ENCODE results near the gene NFXL1.

The NFXL1 gene

DNA sequence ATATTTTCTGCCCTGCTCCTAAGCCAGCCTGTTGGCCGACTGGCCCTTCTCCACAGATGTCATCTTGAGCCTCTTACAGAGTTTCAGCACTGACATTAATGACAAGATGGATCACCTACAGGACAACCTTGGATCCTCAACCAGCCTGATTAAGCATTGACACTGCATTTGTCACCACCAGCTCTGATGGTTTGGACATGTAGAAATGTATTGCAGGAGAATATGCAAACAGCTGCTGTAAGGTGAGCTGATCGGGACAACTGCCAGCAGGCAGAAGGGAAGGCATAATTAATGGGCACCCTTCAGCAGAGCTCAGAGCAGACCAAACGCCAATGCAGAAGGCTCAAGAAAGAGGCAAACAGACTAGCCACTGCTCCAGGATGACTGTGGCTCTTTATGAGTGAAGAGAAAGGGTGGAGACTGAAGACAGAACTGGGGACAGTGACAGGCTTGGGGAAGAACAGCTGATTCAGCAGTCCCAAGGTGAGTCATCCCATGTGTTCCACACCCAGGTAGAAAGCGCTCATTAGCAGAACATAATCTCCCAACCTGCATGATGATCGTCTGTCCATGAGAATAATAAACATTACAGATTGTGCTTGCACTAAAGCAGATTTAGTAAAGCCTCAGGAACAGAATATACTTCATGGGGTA is 83.2 kb downstream of the NFXL1 start:
- H3K27ac Mint-ChIP-seq: no peak overlapping the region
- peaks cover 9% of the 10 kb centered on the region for H3K27me3 Mint-ChIP-seq
- H3K9me3 Mint-ChIP-seq: no peaks in the 10 kb centered on the region
- H3K4me1 Mint-ChIP-seq (ENCODE audit: low read depth): peaks cover 26% of the 10 kb centered on the region
- no peaks in the 10 kb centered on the region for H3K36me3 Mint-ChIP-seq (ENCODE audit: low read depth)
- no peak overlapping the region for H3K4me3 Mint-ChIP-seq
- no peak for DNase-seq

DNA sequence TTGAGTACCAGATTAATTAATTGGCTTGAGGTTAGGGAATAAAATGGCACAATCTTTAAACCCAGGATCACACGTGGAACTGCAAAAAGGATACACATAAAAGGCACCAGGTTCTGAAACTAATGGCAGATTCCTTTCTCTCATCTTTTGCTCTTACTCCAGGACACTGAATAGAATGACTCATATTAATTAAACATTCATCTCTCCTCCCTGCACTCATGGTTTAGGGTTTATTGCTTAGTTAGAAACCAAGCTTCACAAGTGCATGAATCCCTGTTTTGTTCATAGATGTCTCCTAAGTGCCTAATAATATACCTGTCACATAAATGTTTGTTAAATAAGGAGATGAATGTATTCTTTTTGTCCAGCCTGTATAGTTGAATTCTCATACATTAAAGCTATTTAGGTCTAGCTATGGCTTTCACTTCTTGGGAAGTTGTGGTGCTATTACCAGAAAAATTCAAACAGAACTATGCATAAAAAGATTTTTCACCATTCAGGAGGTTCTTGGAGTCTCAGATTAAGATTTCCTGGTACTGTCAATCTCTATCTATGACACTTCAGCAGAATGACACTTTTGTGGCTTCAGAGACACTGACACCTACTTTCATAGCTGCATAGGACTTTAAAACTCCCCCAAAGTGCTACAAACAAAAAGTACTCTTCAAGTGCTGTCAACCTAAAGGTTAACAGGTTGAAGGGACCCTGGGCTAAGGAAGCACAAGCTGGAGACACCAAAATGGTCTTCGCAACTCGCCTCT is 83.9 kb downstream of the NFXL1 start:
- Mint-ChIP-seq H3K9me3 (no peaks in the 10 kb centered on the region), H3K4me3 (no peak overlapping the region), H3K36me3 (ENCODE audit: low read depth) (no peaks in the 10 kb centered on the region), H3K4me1 (ENCODE audit: low read depth) (peaks cover 20% of the 10 kb centered on the region), H3K27me3 (peaks cover 4% of the 10 kb centered on the region), H3K27ac (no peak overlapping the region)
- no peak for DNase-seq

DNA sequence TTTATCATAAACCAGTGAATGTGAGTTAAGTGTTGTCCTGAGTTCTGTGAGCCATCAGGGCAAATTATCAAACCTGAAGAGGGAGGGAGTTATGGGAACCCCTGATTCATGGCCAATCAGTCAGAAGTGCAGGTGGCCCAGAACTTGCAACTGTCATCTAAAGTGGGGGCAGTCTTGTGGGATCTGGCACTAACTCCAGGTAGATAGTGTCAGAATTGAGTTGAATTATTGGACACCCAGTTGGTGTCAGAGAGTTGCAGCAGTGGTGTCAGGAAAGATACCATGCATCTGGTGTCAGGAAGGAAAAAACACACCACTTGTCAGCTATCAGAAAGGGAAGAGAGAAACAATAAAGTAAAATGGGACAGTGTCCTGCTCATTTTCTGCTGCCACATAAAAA is 84.9 kb downstream of the NFXL1 start:
- Mint-ChIP-seq H3K36me3 (ENCODE audit: low read depth) (no peaks in the 10 kb centered on the region), H3K27me3 (peaks cover 4% of the 10 kb centered on the region)

DNA sequence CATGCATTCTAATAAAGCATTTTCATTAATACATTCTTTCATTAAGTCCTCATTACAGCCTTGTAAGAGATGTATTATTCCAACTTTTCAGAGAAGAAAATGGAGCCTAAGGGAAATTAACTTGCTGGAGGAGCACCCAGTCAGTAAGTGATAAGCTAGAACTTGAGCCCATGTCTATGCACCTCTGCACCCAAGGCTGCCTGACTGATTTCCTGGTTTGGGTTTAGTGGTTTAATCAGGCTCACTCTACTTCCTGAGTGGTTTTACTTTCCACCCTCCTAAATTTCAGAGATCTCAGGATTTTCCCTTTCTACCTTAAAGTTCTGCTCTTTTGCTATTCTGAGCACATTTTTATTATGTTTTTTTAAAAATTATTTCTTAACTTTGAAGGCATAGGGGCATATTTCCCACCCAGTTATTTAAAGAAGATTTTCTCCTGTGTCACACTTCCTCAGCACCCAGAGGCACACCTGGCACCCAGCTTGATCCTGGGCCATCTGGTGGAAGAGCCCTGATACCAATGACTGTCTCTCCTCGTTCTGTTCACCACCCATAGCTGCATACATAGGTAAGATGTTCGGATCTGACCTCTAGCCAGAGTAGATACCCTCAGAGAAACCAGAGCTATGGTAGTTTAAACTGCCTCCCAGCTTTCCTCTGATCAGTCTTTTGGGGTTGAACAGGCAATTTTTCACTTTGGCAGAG is 86.9 kb downstream of the NFXL1 start:
- no peak overlapping the region for H3K27ac Mint-ChIP-seq
- peaks cover 4% of the 10 kb centered on the region for H3K27me3 Mint-ChIP-seq
- no peaks in the 10 kb centered on the region for H3K36me3 Mint-ChIP-seq (ENCODE audit: low read depth)
- no peak overlapping the region for H3K4me3 Mint-ChIP-seq
- no peaks in the 10 kb centered on the region for H3K9me3 Mint-ChIP-seq
- no peak for DNase-seq
- H3K4me1 Mint-ChIP-seq (ENCODE audit: low read depth): peaks cover 20% of the 10 kb centered on the region

More for the DNA sequence above, 84.9 kb downstream of the NFXL1 start:
- Mint-ChIP-seq H3K27ac (no peak overlapping the region), H3K4me3 (no peak overlapping the region), H3K9me3 (no peaks in the 10 kb centered on the region), H3K4me1 (ENCODE audit: low read depth) (peaks cover 20% of the 10 kb centered on the region)
- DNase-seq: no peak

DNA sequence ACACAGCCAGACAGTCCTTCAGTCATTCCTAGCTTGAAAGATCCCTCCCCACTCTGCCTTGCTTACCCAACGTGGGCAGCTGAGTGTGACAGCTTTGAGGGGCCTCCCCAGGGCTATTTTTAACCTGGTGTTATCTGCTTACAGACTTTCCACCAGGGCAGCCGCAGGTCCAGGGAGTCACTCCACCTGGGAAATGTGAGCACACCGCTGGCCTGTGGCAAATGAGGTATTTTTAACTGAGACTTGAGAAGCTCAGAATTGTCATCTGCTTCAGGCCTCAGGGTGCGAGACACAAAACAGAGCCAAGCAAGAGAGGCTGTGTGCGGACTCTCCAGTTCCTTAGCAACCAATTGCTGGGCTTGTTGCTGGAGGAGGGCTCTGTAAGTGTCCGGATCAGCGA is 89.5 kb downstream of the NFXL1 start:
- no peak overlapping the region for H3K4me3 Mint-ChIP-seq
- H3K27ac Mint-ChIP-seq: no peak overlapping the region
- no peaks in the 10 kb centered on the region for H3K9me3 Mint-ChIP-seq
- H3K4me1 Mint-ChIP-seq (ENCODE audit: low read depth): peaks cover 9% of the 10 kb centered on the region
- no peaks in the 10 kb centered on the region for H3K27me3 Mint-ChIP-seq
- DNase-seq: no peak
- H3K36me3 Mint-ChIP-seq (ENCODE audit: low read depth): no peaks in the 10 kb centered on the region

DNA sequence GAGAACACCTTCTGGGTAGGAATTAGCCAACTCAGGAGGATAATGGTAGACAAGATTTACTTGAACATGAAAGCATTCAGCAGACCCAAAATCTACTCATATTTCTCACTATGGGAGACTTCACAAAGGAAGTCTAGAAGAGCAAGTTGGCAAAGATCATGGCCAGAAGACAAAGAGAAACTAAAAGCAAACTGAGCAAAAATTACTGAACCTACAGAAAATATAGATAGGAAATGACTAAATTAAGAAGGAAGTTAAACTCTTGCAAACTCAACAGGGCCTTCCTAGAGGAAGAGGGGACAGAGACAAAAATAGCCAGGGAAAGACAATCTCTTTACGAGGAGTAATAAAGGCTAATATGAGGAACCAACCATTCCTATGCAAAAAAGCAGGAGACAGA is 95.2 kb downstream of the NFXL1 start:
- peaks cover 2% of the 10 kb centered on the region for H3K4me1 Mint-ChIP-seq (ENCODE audit: low read depth)
- H3K27me3 Mint-ChIP-seq: peaks cover 17% of the 10 kb centered on the region
- H3K27ac Mint-ChIP-seq: no peak overlapping the region
- DNase-seq: no peak
- H3K4me3 Mint-ChIP-seq: no peak overlapping the region
- no peaks in the 10 kb centered on the region for H3K9me3 Mint-ChIP-seq
- no peaks in the 10 kb centered on the region for H3K36me3 Mint-ChIP-seq (ENCODE audit: low read depth)

DNA sequence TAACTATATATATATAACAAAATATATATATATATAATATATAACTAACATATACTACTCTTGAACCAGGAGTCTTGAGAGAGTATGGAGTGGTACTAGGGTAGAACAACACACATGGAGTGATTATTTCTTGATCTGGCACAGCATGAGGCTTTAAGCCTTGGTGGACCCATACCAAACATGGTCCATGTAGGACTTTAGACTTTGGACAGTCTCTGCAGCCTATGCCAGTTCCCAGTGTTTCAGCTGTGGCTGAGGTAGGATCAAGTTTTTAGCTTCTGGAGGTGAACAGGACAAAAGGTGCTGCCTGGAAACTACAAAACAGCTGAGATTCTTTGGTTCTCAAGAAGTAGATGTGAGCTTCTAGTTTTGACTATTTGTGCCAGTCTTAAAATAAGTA is 97.1 kb downstream of the NFXL1 start:
- DNase-seq: no peak
- Mint-ChIP-seq H3K4me1 (ENCODE audit: low read depth) (peaks cover 2% of the 10 kb centered on the region), H3K27me3 (peaks cover 27% of the 10 kb centered on the region), H3K36me3 (ENCODE audit: low read depth) (no peaks in the 10 kb centered on the region), H3K27ac (no peak overlapping the region), H3K9me3 (no peaks in the 10 kb centered on the region), H3K4me3 (no peak overlapping the region)

DNA sequence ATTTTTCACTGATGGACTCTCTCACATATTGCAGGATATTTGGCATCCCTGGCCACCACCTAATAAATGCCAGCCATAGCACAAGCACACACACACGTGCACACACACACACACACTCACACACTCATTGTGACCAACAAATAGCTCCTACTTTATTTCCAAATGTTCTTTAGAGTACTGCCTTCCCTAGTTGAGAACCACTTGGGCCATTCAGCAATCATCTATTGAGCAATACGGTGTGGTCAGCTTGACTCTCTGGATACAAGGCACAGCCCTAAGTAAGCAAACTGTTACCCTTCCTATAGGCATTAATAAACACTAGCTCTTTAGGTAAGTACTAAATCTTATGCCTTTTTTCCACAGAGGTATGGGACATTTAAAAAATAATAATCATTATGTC is 97.6 kb downstream of the NFXL1 start:
- no peak overlapping the region for H3K4me3 Mint-ChIP-seq
- H3K4me1 Mint-ChIP-seq (ENCODE audit: low read depth): peaks cover 2% of the 10 kb centered on the region
- H3K27ac Mint-ChIP-seq: no peak overlapping the region
- no peaks in the 10 kb centered on the region for H3K36me3 Mint-ChIP-seq (ENCODE audit: low read depth)
- no peaks in the 10 kb centered on the region for H3K9me3 Mint-ChIP-seq
- DNase-seq: no peak
- H3K27me3 Mint-ChIP-seq: peaks cover 27% of the 10 kb centered on the region

DNA sequence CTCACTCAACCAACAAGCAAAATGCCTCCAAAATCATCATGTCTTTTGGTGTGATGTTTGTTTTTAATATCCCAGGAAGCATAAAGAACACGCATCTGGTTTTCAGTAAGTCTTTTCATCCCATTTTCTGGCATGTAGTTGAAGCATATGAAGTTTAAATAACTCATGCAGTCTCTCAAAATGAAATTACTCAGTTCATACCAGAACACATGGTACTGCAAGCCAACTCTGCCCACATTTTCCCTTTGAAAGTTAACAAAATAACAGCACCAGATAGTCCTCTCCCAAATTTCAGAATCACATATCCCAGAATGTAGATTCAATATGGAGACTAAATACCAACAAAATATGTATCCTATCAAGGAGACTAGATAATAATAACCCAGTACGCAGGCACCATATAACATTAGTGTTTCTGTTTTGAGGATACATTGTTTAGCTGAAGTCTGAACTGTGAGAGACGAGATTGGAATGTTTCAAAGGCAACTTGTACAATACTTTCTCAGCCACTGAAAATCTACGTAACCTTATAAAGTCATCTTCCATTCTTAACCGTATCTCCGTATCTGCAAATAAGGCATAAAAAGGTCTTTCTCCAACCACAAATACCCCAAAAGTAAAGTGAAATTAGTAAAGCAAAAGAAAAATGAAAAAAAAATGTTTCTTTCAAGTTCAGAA is 99.6 kb downstream of the NFXL1 start:
- Mint-ChIP-seq H3K36me3 (ENCODE audit: low read depth) (no peaks in the 10 kb centered on the region), H3K4me1 (ENCODE audit: low read depth) (peaks cover 2% of the 10 kb centered on the region), H3K27ac (no peak overlapping the region), H3K27me3 (peaks cover 37% of the 10 kb centered on the region), H3K9me3 (no peaks in the 10 kb centered on the region), H3K4me3 (no peak overlapping the region)
- no peak for DNase-seq

DNA sequence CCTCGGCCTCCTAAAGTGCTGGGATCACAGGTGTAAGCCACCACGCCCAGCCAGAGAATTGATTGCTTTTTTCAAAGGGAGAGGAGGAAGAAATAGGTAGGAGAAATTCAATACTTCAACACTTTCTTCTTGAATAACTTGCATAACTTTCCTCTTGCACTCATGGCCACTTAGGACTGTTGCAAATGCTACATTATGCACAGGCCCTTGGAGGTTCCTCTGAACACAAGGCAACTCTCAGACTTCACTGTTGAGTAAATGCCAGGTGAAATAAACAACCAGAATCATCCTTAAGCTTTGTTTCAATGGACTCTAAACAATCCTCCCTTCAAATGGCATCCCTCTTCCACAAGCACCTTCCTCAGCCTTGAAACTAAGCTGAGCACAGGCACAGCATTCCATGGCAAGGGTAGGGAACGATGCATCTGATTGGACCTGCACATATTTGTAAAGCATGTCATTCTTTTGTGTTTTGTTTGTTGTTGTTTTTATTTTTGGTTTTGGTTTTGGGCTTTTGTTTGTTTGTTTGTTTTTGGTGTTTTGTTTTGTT is 104.7 kb downstream of the NFXL1 start:
- H3K27ac Mint-ChIP-seq: no peak overlapping the region
- DNase-seq: no peak
- H3K9me3 Mint-ChIP-seq: no peaks in the 10 kb centered on the region
- H3K4me3 Mint-ChIP-seq: no peak overlapping the region
- H3K36me3 Mint-ChIP-seq (ENCODE audit: low read depth): no peaks in the 10 kb centered on the region
- H3K27me3 Mint-ChIP-seq: peaks cover 26% of the 10 kb centered on the region
- no peaks in the 10 kb centered on the region for H3K4me1 Mint-ChIP-seq (ENCODE audit: low read depth)

DNA sequence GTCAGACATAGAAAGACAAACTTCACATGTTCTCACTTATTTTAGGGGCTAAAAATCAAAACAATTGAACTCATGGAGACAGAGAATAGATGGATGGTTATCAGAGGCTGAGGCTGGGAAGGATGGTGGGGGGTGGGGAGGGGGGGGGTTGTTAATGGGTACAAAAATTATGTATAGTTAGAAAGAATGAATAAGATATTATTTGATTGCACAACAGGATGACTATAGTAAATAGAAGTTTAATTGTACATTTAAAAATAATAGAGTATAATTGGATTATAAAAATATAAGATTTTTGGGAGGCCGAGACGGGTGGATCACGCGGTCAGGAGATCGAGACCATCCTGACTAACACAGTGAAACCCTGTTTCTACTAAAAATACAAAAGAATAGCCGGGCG is 109.8 kb downstream of the NFXL1 start:
- H3K36me3 Mint-ChIP-seq (ENCODE audit: low read depth): no peaks in the 10 kb centered on the region

DNA sequence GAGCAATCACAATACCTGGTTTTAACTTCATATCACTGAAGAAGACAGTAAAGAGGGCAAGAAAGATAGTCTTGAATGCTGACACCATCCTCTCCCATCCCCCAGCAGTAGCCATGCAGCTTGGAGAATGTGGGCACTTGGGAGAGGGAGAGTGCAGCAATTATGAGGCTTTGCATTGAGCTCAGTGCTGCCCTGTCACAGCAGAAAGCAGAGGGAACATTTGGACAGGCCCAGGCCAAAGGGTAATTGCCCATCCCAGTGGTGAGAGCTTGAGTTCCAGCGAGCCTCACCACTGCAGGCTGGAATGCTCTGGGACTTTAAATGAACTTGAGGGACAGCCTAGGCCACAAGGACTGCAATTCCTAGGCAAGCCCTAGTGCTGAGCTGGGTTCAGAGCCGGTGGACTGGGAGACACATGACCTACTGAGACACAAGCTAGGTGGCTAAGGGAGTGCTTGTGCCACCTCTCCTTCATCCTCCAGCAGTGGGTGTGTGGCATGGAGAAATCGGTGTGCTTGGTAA is 112.8 kb downstream of the NFXL1 start:
- Mint-ChIP-seq H3K9me3 (no peaks in the 10 kb centered on the region), H3K27ac (no peak overlapping the region), H3K27me3 (no peaks in the 10 kb centered on the region), H3K4me3 (no peak overlapping the region), H3K36me3 (ENCODE audit: low read depth) (no peaks in the 10 kb centered on the region), H3K4me1 (ENCODE audit: low read depth) (no peaks in the 10 kb centered on the region)
- DNase-seq: no peak

More for the DNA sequence above, 109.8 kb downstream of the NFXL1 start:
- no peak for DNase-seq
- no peaks in the 10 kb centered on the region for H3K27me3 Mint-ChIP-seq
- H3K27ac Mint-ChIP-seq: no peak overlapping the region
- no peak overlapping the region for H3K4me3 Mint-ChIP-seq
- H3K4me1 Mint-ChIP-seq (ENCODE audit: low read depth): no peaks in the 10 kb centered on the region
- no peaks in the 10 kb centered on the region for H3K9me3 Mint-ChIP-seq

DNA sequence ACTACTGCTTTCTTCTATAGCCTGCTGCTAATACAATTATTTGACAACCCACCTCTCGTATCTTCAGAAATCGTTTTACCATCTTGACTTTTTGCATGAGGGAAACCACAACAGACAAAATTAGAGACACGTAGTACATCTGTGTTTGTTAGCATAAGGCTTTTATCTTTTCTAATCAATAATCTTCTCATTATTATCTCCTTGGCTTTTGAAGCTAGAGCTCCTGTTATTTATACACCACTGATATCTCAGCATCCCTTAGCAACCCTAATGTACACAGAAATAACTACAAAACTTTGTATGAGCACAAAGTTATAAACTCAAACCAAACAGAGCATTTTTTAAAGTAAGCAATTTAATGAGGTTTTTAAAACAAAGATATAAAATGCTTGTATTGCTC is 116.2 kb downstream of the NFXL1 start:
- no peak for DNase-seq
- H3K36me3 Mint-ChIP-seq (ENCODE audit: low read depth): no peaks in the 10 kb centered on the region

More for the DNA sequence above, 116.2 kb downstream of the NFXL1 start:
- H3K27ac Mint-ChIP-seq: no peak overlapping the region
- H3K4me3 Mint-ChIP-seq: no peak overlapping the region
- H3K27me3 Mint-ChIP-seq: peaks cover 5% of the 10 kb centered on the region
- H3K4me1 Mint-ChIP-seq (ENCODE audit: low read depth): no peaks in the 10 kb centered on the region
- no peaks in the 10 kb centered on the region for H3K9me3 Mint-ChIP-seq
